A549 (cell line): ENCODE measurements around the gene PCSK6.
A peak's percentile ranks its signal among the peaks of the same experiment; 100 is the strongest.

Experiments
- CTCF ChIP-seq: fragments of >200 bp; sonication (Bioruptor Twin); formaldehyde crosslinking; IDR thresholded peaks from 3 replicates; pipeline ENCODE4 v1.5.1; 2016
- JUNB ChIP-seq: fragments of >200 bp; sonication (Bioruptor Twin); formaldehyde crosslinking; IDR thresholded peaks from 2 replicates; pipeline ENCODE4 v1.6.1; 2016

- TF ChIP-seq CTCF (peak; percentile 99), JUNB (no peak)
Observed at GRCh38 chr15:101258238-101259144, 231.0 kb downstream of the PCSK6 start.
